Neural cell (in vitro differentiated cells): Measurements from ENCODE around the gene UBL4B. TPM values are rescaled to one million over a fixed set of nuclear protein-coding genes. Genes with fewer than 3 reads are reported as not detected.

Source experiments
- H2AFZ ChIP-seq: fragments of 200-600, 300-800 bp; sonication (generic), shearing (Covaris generic); 2 replicates; pipeline ENCODE4 v1.6.0; 2014; ENCODE audit warnings: low read depth, mild to moderate bottlenecking, antibody characterized with exemption, low read length, moderate library complexity
- H3F3A ChIP-seq: fragments of 200-600 bp; shearing (Covaris generic); 2 replicates; pipeline ENCODE4 v1.6.1; 2016; ENCODE audit warnings: mild to moderate bottlenecking, moderate library complexity, mixed read lengths, antibody characterized with exemption, low read length; ENCODE audit not compliant: insufficient read depth, poor library complexity, severe bottlenecking
- H3K27ac ChIP-seq: fragments of 200-600, 300-800 bp; sonication (generic), shearing (Covaris generic); 2 replicates; pipeline ENCODE4 v1.5.1; 2014; ENCODE audit warnings: mild to moderate bottlenecking, low read length, moderate library complexity
- H3K27me3 ChIP-seq: fragments of 300-800, 200-600 bp; sonication (generic), shearing (Covaris generic); 2 replicates; pipeline ENCODE4 v1.6.0; 2014; ENCODE audit warnings: mild to moderate bottlenecking, low read depth, low read length, moderate library complexity; ENCODE audit not compliant: insufficient read depth
- H3K36me3 ChIP-seq: fragments of 300-800, 200-600 bp; sonication (generic), shearing (Covaris generic); 2 replicates; pipeline ENCODE4 v1.5.1; 2014; ENCODE audit warnings: mild to moderate bottlenecking, antibody characterized with exemption, low read length, moderate library complexity; ENCODE audit not compliant: insufficient read depth
- H3K4me2 ChIP-seq: fragments of 300-800, 200-600 bp; sonication (generic), shearing (Covaris generic); 2 replicates; pipeline ENCODE4 v1.6.0; 2014; ENCODE audit warnings: mild to moderate bottlenecking, low read length
- H3K4me3 ChIP-seq: fragments of 300-800, 200-600 bp; sonication (generic), shearing (Covaris generic); 2 replicates; pipeline ENCODE4 v1.5.1; 2014; ENCODE audit warnings: mild to moderate bottlenecking, low read length, moderate library complexity
- H3K79me2 ChIP-seq: fragments of 200-600 bp; shearing (Covaris generic); replicated peaks from 2 replicates; pipeline ENCODE4 v1.6.0; 2014; ENCODE audit warnings: mild to moderate bottlenecking, low read length, moderate library complexity; ENCODE audit not compliant: insufficient read depth
- H3K9ac ChIP-seq: fragments of 300-800, 200-600 bp; sonication (generic), shearing (Covaris generic); 2 replicates; pipeline ENCODE4 v1.6.1; 2016; ENCODE audit warnings: mild to moderate bottlenecking, low read length, mixed read lengths
- H3K9me2 ChIP-seq: fragments of 200-600 bp; shearing (Covaris generic); 2 replicates; pipeline ENCODE4 v1.6.1; 2016; ENCODE audit warnings: mild to moderate bottlenecking, low read length, mixed read lengths; ENCODE audit not compliant: insufficient read depth
- H3K9me3 ChIP-seq: fragments of 200-600, 300-800 bp; sonication (generic), shearing (Covaris generic); 2 replicates; pipeline ENCODE4 v1.6.1; 2016; ENCODE audit warnings: mild to moderate bottlenecking, mixed run types, low read length, moderate library complexity, mixed read lengths
- H4K20me1 ChIP-seq: fragments of 200-600 bp; shearing (Covaris generic); 2 replicates; pipeline ENCODE4 v1.6.1; 2016; ENCODE audit warnings: mild to moderate bottlenecking, mixed run types; ENCODE audit not compliant: insufficient read depth
- EP300 ChIP-seq: fragments of 450-650 bp; conservative IDR thresholded peaks from 2 replicates; pipeline ENCODE4 v1.6.1; 2014; ENCODE audit warnings: antibody characterized with exemption, mild to moderate bottlenecking, moderate library complexity; ENCODE audit not compliant: poor library complexity, severe bottlenecking
- EZH2 ChIP-seq: fragments of 200-600, 300-800 bp; shearing (Covaris generic), sonication (generic); IDR thresholded peaks from 2 replicates; pipeline ENCODE4 v1.6.1; 2014; ENCODE audit warnings: antibody characterized with exemption, low read length, borderline replicate concordance, mild to moderate bottlenecking; ENCODE audit not compliant: insufficient read depth, poor library complexity, severe bottlenecking
- MXI1 ChIP-seq: fragments of 450-650 bp; conservative IDR thresholded peaks from 2 replicates; pipeline ENCODE4 v1.6.1; 2014; ENCODE audit warnings: antibody characterized with exemption, mild to moderate bottlenecking; ENCODE audit not compliant: poor library complexity, severe bottlenecking
- POLR2AphosphoS5 ChIP-seq: IDR thresholded peaks from 2 replicates; pipeline ENCODE4 v1.6.1; 2012
- RAD21 ChIP-seq: fragments of 450-650 bp; conservative IDR thresholded peaks from 2 replicates; pipeline ENCODE4 v1.6.1; 2014; ENCODE audit warnings: antibody characterized with exemption, mild to moderate bottlenecking, moderate library complexity
- SMC3 ChIP-seq: fragments of 450-650 bp; conservative IDR thresholded peaks from 2 replicates; pipeline ENCODE4 v1.6.1; 2014; ENCODE audit warnings: antibody characterized with exemption, mild to moderate bottlenecking, moderate library complexity; ENCODE audit not compliant: poor library complexity
- TAF1 ChIP-seq: IDR thresholded peaks from 2 replicates; pipeline ENCODE4 v1.6.1; 2012; ENCODE audit warnings: low read depth
- polyA plus RNA-seq: library from polyadenylated mRNA; depleted of rRNA; stranded (reverse); fragments of >200 nt; gene quantifications from 2 replicates; pipeline ENCODE4 v1.2.3, GENCODE V29; 2014
- TF ChIP-seq, protein P1 (sequence below): fragments of 450-650 bp; IDR thresholded peaks from 2 replicates; pipeline ENCODE4 v1.5.1; 2014; ENCODE audit warnings: antibody characterized with exemption, mild to moderate bottlenecking, moderate library complexity; ENCODE audit not compliant: poor library complexity, severe bottlenecking
- TF ChIP-seq, protein P2 (sequence below): IDR thresholded peaks from 2 replicates; pipeline ENCODE4 v1.6.1; 2012; ENCODE audit warnings: borderline replicate concordance

The UBL4B gene
- polyA plus RNA-seq, 1 donor from 2014 or later: not detected

DNA sequence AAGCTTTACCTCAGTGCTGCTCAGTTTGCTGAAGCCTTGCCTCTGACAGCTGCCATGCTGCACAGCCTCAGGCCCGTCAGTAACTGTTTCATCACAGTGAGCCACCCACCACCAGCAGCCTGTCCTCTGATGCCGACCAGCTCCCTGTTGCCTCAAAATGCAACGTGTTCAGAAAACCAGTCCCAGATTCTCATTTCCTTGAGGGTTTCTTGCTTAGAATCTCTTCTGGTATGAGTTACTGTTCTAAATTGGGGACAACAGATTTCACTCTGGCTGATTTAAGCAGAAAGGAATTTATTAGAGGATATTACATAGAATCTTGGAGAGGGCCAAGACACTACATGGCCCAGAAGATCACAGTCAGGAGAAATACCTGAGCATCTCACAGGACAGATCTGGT, 11.0 kb downstream of the UBL4B start:
- Histone ChIP-seq H3K9me2 (no peaks in the 10 kb centered on the region), H3K4me2 (no peak overlapping the region), H3K27ac (no peak overlapping the region), H2AFZ (no peak overlapping the region), H4K20me1 (no peaks in the 10 kb centered on the region), H3K36me3 (no peaks in the 10 kb centered on the region), H3K4me3 (no peak overlapping the region), H3K79me2 (no peaks in the 10 kb centered on the region), H3K9me3 (peaks cover 5% of the 10 kb centered on the region), H3F3A (no peaks in the 10 kb centered on the region), H3K27me3 (no peaks in the 10 kb centered on the region), H3K9ac (no peak overlapping the region)
- TF ChIP-seq EZH2 (no peak), SMC3 (no peak)

- Histone ChIP-seq H2AFZ (no peak overlapping the region), H3K79me2 (no peaks in the 10 kb centered on the region), H3F3A (no peaks in the 10 kb centered on the region), H3K36me3 (no peaks in the 10 kb centered on the region), H3K9ac (no peak overlapping the region), H3K9me3 (peaks cover 5% of the 10 kb centered on the region), H3K4me3 (no peak overlapping the region), H3K4me2 (no peak overlapping the region), H4K20me1 (no peaks in the 10 kb centered on the region), H3K27me3 (no peaks in the 10 kb centered on the region), H3K9me2 (no peaks in the 10 kb centered on the region), H3K27ac (no peak overlapping the region)
- TF ChIP-seq EP300: no peak
- TF ChIP-seq, protein P1, sequence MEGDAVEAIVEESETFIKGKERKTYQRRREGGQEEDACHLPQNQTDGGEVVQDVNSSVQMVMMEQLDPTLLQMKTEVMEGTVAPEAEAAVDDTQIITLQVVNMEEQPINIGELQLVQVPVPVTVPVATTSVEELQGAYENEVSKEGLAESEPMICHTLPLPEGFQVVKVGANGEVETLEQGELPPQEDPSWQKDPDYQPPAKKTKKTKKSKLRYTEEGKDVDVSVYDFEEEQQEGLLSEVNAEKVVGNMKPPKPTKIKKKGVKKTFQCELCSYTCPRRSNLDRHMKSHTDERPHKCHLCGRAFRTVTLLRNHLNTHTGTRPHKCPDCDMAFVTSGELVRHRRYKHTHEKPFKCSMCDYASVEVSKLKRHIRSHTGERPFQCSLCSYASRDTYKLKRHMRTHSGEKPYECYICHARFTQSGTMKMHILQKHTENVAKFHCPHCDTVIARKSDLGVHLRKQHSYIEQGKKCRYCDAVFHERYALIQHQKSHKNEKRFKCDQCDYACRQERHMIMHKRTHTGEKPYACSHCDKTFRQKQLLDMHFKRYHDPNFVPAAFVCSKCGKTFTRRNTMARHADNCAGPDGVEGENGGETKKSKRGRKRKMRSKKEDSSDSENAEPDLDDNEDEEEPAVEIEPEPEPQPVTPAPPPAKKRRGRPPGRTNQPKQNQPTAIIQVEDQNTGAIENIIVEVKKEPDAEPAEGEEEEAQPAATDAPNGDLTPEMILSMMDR: no peak
Measured at GRCh38 chr1:110125810-110126209, 13.6 kb downstream of the UBL4B start.

DNA sequence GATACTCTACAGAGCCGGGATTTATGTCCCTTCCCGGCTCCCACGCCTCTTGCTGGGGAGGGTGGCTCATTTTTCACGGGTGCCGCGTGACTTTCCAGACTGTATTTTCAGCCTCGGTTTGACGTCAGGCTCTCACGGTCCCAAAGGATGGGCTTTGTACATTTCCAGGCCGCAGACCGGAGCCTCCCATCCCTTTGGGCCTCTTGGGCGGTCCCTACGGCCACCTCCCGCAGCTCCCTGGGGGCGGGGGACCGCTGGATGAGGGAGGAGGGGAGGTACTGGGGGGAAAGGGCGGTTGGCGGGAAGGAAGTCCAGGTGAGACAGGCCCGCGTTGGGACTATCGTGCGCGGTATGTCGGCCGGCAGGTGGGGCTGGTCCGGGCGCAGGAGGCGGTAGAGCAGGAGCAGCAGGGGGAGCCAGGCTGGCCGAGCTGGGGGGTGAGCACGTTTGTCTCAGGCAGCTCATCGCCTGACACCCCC, 17.9 kb downstream of the UBL4B start:
- Histone ChIP-seq H3K9me2 (no peaks in the 10 kb centered on the region), H3K79me2 (no peaks in the 10 kb centered on the region), H3K36me3 (no peaks in the 10 kb centered on the region), H3K4me3 (no peak overlapping the region), H3K9me3 (peaks cover 5% of the 10 kb centered on the region), H3K4me2 (no peak overlapping the region), H3K27ac (no peak overlapping the region), H4K20me1 (no peaks in the 10 kb centered on the region), H3K9ac (no peak overlapping the region), H3K27me3 (no peaks in the 10 kb centered on the region), H2AFZ (no peak overlapping the region), H3F3A (no peaks in the 10 kb centered on the region)
- TF ChIP-seq, protein P1: no peak
- no peak for TF ChIP-seq SMC3
- TF ChIP-seq EP300: no peak
- TF ChIP-seq EZH2: no peak
- TF ChIP-seq POLR2AphosphoS5: no peak
- TF ChIP-seq, protein P2, sequence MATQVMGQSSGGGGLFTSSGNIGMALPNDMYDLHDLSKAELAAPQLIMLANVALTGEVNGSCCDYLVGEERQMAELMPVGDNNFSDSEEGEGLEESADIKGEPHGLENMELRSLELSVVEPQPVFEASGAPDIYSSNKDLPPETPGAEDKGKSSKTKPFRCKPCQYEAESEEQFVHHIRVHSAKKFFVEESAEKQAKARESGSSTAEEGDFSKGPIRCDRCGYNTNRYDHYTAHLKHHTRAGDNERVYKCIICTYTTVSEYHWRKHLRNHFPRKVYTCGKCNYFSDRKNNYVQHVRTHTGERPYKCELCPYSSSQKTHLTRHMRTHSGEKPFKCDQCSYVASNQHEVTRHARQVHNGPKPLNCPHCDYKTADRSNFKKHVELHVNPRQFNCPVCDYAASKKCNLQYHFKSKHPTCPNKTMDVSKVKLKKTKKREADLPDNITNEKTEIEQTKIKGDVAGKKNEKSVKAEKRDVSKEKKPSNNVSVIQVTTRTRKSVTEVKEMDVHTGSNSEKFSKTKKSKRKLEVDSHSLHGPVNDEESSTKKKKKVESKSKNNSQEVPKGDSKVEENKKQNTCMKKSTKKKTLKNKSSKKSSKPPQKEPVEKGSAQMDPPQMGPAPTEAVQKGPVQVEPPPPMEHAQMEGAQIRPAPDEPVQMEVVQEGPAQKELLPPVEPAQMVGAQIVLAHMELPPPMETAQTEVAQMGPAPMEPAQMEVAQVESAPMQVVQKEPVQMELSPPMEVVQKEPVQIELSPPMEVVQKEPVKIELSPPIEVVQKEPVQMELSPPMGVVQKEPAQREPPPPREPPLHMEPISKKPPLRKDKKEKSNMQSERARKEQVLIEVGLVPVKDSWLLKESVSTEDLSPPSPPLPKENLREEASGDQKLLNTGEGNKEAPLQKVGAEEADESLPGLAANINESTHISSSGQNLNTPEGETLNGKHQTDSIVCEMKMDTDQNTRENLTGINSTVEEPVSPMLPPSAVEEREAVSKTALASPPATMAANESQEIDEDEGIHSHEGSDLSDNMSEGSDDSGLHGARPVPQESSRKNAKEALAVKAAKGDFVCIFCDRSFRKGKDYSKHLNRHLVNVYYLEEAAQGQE: no peak
- no peak for TF ChIP-seq RAD21
- TF ChIP-seq TAF1: no peak
- no peak for TF ChIP-seq MXI1
